HEK293 (cell line): ENCODE measurements around the gene KCNMA1.

Experiments used
- REST ChIP-seq: fragments of 450-650 bp; formaldehyde crosslinking; IDR thresholded peaks from 2 replicates; pipeline ENCODE4 v1.5.1; 2016; ENCODE audit warnings: missing biosample characterization, missing genetic modification characterization
- ZBTB11 ChIP-seq: fragments of 450-650 bp; formaldehyde crosslinking; conservative IDR thresholded peaks from 2 replicates; pipeline ENCODE4 v1.5.1; 2016; ENCODE audit warnings: low read depth, missing biosample characterization, missing genetic modification characterization
- ZNF274 ChIP-seq, 2 experiments: fragments of 200-500 bp in 1 of 2; fragments of 450-650 bp in 1 of 2; sonication (Bioruptor generic) in 1 of 2; formaldehyde crosslinking in 1 of 2; IDR thresholded peaks; 2 replicates each; pipeline versions ENCODE4 v1.5.1 to v1.6.1; 2014 to 2016; ENCODE audit warnings: borderline replicate concordance in 1 of 2, inconsistent platforms in 1 of 2, low read length in 1 of 2, missing biosample characterization in 1 of 2, missing genetic modification characterization in 1 of 2
- ZNF324 ChIP-seq: fragments of 450-650 bp; formaldehyde crosslinking; IDR thresholded peaks from 2 replicates; pipeline ENCODE4 v1.5.1; 2016; ENCODE audit warnings: missing biosample characterization, missing genetic modification characterization
- ZNF621 ChIP-seq: fragments of 450-650 bp; formaldehyde crosslinking; IDR thresholded peaks from 2 replicates; pipeline ENCODE4 v1.5.1; 2017; ENCODE audit warnings: missing biosample characterization, missing genetic modification characterization

GRCh38 chr10:77622889-77623291, 14.7 kb downstream of the KCNMA1 start:
- TF ChIP-seq REST (tag by site-specific recombination) = no peak
- no peak for TF ChIP-seq ZNF274 (IDR thresholded peaks at IDR 0.05; ENCODE audit: low read length)
- no peak for TF ChIP-seq ZNF274 (tag by site-specific recombination; IDR thresholded peaks at IDR 0.05; ENCODE audit: borderline replicate concordance)
- no peak for TF ChIP-seq ZNF621 (tag by site-specific recombination)
- no peak for TF ChIP-seq ZNF324 (tag by site-specific recombination)
- no peak for TF ChIP-seq ZBTB11 (tag by site-specific recombination)
